Uterus (tissue), 4 donors: Measurements from ENCODE around the gene RGS6. TPM values are rescaled to one million over a fixed set of nuclear protein-coding genes. Genes with fewer than 3 reads are reported as not detected.

Experiments used
- DNase-seq, 2 donors: peaks; one replicate each; pipeline ENCODE4 v3.0.0-alpha.2; 2019 to 2020
- H3K27ac ChIP-seq, 2 donors: fragments of 200-600 bp; sonication (generic); 1 replicate in 1 of 2; 2 replicates in 1 of 2; pipeline ENCODE4 v1.5.1; 2016 to 2018
- H3K27me3 ChIP-seq, 2 donors: fragments of 200-600 bp; sonication (generic); one replicate each; pipeline ENCODE4 v1.5.1; 2018 to 2019; ENCODE audit warnings: control low read depth in 1 of 2
- H3K36me3 ChIP-seq, 2 donors: fragments of 200-600 bp; sonication (generic); one replicate each; pipeline ENCODE4 v1.5.1; 2019; ENCODE audit warnings: control low read depth in 1 of 2
- H3K4me1 ChIP-seq, 2 donors: fragments of 200-600 bp; sonication (generic); one replicate each; pipeline ENCODE4 v1.5.1; 2018 to 2019; ENCODE audit warnings: control low read depth in 1 of 2
- H3K4me3 ChIP-seq, 2 donors: fragments of 200-600 bp; sonication (generic); 1 replicate in 1 of 2; 2 replicates in 1 of 2; pipeline ENCODE4 v1.5.1; 2018 to 2019; ENCODE audit warnings: mild to moderate bottlenecking in 1 of 2
- H3K9me3 ChIP-seq, 2 donors: fragments of 200-600 bp; sonication (generic); one replicate each; pipeline ENCODE4 v1.5.1; 2019; ENCODE audit warnings: control low read depth in 1 of 2
- POLR2A ChIP-seq, 2 donors: fragments of 450-650 bp; IDR thresholded peaks; one replicate each; pipeline ENCODE4 v1.6.1; 2016; ENCODE audit warnings: antibody characterized with exemption in 2 of 2, mild to moderate bottlenecking in 1 of 2, moderate library complexity in 1 of 2
- intact Hi-C: fragments of 100-400 bp; cut with DNase I; formaldehyde crosslinking; loops from one replicate; pipeline ENCODE4 v1.15.1; 2023; ENCODE audit warnings: low total_unique reads
- total RNA-seq, 4 donors: library from RNA; depleted of rRNA in 3 of 4; stranded (reverse); fragments of >200 nt in 3 of 4; gene quantifications; one replicate each; pipeline versions ENCODE4 v1.1.0 to v1.2.4, GENCODE V29; 2014 to 2023
- TF ChIP-seq, protein P1 (sequence below), 4 experiments: fragments of 200-600 bp in 2 of 4; fragments of 450-650 bp in 2 of 4; sonication (generic) in 2 of 4; IDR thresholded peaks; one replicate each; pipeline ENCODE4 v1.5.1; 2016 to 2019; ENCODE audit warnings: antibody characterized with exemption in 4 of 4, mild to moderate bottlenecking in 2 of 4, moderate library complexity in 1 of 4
- donor health status: DM: yes; HTN: yes; CAD: no.

The RGS6 gene
- total RNA-seq, 4 donors from 2014 or later: 1.0 to 7.4 (median 6.2) TPM; not detected in 1

GRCh38 chr14:72605096-72605920, 673.1 kb downstream of the RGS6 start:
- H3K27ac ChIP-seq: no peak overlapping the region
- no peak for TF ChIP-seq POLR2A (IDR thresholded peaks at IDR 0.05)
- TF ChIP-seq, protein P1, sequence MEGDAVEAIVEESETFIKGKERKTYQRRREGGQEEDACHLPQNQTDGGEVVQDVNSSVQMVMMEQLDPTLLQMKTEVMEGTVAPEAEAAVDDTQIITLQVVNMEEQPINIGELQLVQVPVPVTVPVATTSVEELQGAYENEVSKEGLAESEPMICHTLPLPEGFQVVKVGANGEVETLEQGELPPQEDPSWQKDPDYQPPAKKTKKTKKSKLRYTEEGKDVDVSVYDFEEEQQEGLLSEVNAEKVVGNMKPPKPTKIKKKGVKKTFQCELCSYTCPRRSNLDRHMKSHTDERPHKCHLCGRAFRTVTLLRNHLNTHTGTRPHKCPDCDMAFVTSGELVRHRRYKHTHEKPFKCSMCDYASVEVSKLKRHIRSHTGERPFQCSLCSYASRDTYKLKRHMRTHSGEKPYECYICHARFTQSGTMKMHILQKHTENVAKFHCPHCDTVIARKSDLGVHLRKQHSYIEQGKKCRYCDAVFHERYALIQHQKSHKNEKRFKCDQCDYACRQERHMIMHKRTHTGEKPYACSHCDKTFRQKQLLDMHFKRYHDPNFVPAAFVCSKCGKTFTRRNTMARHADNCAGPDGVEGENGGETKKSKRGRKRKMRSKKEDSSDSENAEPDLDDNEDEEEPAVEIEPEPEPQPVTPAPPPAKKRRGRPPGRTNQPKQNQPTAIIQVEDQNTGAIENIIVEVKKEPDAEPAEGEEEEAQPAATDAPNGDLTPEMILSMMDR (IDR thresholded peaks at IDR 0.05): no peak
- no peak overlapping the region for H3K4me3 ChIP-seq
- intact Hi-C loops: no loop called here
- no peaks in the 10 kb centered on the region for H3K36me3 ChIP-seq
- no peaks in the 10 kb centered on the region for H3K4me1 ChIP-seq
- DNase-seq: no peak
- H3K27me3 ChIP-seq: no peaks in the 10 kb centered on the region
- no peaks in the 10 kb centered on the region for H3K9me3 ChIP-seq

GRCh38 chr14:72605921-72606220, 673.6 kb downstream of the RGS6 start:
- intact Hi-C loops: no loop called here
- no peaks in the 10 kb centered on the region for H3K9me3 ChIP-seq
- H3K4me3 ChIP-seq: no peak overlapping the region
- H3K27ac ChIP-seq: no peak overlapping the region
- TF ChIP-seq POLR2A (IDR thresholded peaks at IDR 0.05): no peak
- TF ChIP-seq, protein P1 (IDR thresholded peaks at IDR 0.05): no peak
- H3K4me1 ChIP-seq: no peaks in the 10 kb centered on the region
- DNase-seq: no peak
- no peaks in the 10 kb centered on the region for H3K36me3 ChIP-seq
- no peaks in the 10 kb centered on the region for H3K27me3 ChIP-seq

- no peak for TF ChIP-seq POLR2A (IDR thresholded peaks at IDR 0.05)
- TF ChIP-seq, protein P1 (IDR thresholded peaks at IDR 0.05): no peak
- DNase-seq: no peak
- intact Hi-C loops: no loop called here
These were observed 674.6 kb downstream of the RGS6 start for GRCh38 chr14:72606879-72607278.

GRCh38 chr14:72607386-72608130, 675.3 kb downstream of the RGS6 start:
- H3K9me3 ChIP-seq: no peaks in the 10 kb centered on the region
- no peak for DNase-seq
- no peak overlapping the region for H3K4me3 ChIP-seq
- no peak overlapping the region for H3K27ac ChIP-seq
- no peaks in the 10 kb centered on the region for H3K36me3 ChIP-seq
- intact Hi-C loops: no loop called here
- no peak for TF ChIP-seq POLR2A (IDR thresholded peaks at IDR 0.05)
- TF ChIP-seq, protein P1 (IDR thresholded peaks at IDR 0.05): no peak
- no peaks in the 10 kb centered on the region for H3K4me1 ChIP-seq
- no peaks in the 10 kb centered on the region for H3K27me3 ChIP-seq

More at GRCh38 chr14:72606879-72607278, 674.6 kb downstream of the RGS6 start:
- Histone ChIP-seq H3K4me1 (no peaks in the 10 kb centered on the region), H3K36me3 (no peaks in the 10 kb centered on the region), H3K27me3 (no peaks in the 10 kb centered on the region), H3K9me3 (no peaks in the 10 kb centered on the region), H3K27ac (no peak overlapping the region), H3K4me3 (no peak overlapping the region)
